Embryonic facial prominence (tissue), 1 donor: ENCODE data around the gene TMEM52.

Source experiments
- DNase-seq: peaks from one replicate; pipeline ENCODE4 v3.0.0-alpha.2; 2016; ENCODE audit errors: extremely low spot score

Gene TMEM52

GRCh38 chr1:1926886-1927660 lies 8.0 kb upstream of the TMEM52 start:
- peak; percentile 1 for DNase-seq

DNA sequence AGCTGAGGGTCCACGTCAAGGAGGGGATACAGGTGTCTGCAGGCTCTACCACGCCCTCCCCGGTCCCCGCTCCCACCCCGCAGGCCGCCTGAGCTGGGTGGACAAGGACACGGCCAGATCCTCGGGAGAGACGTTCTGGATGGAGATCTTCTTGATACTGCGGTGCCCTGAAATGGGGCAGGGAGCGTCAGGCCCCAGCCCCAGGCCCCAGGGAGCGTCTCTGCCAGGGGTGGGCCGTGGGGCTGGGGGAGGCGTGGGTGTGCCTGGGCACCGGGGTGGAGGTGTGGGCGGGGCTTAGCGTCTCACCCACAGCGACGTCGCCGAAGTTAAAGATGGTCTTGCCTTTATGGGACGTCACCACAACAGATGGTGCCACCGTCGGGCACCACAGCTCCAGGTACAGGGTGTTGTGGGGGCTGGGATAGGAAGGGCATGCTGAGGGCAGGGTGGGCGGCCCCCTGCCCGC lies 7.3 kb upstream of the TMEM52 start:
- no peak for DNase-seq

DNA sequence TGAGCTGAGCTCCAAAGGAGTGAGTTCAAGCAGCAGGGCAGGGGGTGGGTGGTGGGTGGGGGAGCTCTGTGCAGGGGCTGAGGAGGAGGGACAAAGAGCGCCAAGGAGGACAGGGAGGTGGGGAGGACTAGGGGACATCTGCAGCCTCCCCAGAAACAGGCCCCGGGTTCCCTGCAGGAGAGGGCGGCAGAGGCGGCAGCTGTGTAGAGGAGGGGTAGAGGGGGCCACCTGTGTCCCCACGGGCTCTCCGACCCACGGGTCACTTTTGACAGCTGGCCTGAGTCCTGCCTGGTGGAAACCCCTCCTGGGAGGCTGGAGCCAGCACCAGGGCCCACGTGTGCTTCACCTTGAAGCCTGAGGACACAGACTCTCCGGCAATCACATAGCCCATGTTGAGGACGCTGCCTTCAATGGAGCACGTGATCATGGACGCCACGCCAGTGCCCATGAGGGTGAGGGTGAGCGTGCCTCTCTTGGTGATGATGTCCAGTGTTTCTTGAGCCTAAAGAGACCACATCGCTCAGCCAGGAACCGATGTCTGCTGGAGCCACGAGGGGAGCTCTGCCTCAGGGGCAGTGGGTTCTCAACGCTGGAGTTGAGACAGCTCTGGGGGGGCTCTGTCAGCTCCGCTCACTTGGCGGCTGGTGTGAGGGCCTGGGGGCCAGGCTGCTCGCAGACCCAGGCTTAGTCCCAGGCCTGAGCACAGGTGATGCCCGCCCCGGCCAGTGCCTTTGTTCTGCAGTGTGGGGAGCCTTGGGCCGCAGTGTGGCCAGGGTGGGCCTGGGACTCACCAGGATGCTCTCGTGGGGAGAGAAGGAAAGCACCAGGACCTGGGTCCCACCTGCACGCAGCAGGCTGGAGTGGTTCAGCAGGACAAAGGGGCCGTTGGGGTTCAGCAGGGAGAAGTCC lies 6.6 kb upstream of the TMEM52 start:
- DNase-seq: no peak

DNA sequence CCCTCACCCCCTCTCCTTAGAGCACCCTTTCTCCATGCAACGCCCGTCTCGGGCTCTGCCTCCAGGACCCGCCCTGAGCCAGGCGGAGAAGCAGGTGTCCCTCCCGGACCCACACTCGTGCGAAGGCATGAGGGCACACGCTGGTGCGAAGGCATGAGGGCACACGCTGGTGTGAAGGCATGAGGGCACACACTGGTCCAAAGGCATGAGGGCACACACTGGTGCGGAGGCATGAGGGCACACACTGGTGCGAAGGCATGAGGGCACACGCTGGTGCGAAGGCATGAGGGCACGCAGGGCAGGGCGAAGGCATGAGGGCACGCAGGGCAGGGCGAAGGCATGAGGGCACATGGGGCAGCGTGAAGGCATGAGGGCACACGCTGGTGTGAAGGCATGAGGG lies 5.8 kb upstream of the TMEM52 start:
- DNase-seq: no peak

- no peak for DNase-seq
Observed at GRCh38 chr1:1924386-1924785, 5.3 kb upstream of the TMEM52 start.

DNA sequence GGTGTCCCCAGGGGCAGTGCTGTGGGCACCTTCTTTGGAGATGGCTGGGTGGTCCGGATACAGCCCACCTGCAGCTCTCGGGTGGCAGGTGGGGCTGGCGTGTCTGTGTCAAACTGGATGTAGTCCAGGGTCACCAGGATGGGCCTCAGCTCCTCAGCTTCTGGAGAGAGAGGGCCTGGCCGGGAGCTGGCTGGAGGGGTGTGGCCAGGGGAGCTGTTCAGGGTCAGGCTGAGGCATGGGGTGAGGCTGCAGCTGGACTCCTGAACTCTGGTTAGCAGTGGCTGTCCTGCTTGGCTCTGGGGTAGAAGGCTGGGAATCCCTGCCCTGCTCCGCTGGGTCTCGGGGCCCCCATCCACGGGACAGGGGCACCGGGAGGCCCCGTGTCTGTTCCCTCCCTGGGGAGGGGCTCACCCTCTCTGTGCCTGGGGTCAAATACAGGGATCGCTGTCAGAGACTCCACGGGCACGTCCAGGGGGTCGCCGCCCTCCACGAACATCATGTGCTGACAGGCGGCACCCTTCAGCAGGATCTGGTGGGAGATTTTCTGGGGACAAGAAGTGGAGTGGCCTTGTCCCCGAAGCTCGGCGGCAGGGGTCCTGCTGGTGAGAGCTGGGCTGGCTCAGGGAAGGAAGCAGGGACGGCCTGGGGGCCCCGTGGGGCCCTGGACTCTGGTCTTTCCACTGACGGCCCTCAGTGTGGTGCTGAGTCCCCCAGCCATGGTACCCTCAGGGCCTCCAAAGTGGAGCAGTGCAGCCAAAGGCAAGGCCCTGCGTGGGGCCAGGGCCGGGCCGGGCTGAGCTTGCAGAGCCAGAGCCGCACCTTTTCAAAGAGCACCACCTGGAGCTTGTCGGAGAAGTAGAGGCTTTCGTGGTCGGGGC lies 4.1 kb upstream of the TMEM52 start:
- no peak for DNase-seq

DNA sequence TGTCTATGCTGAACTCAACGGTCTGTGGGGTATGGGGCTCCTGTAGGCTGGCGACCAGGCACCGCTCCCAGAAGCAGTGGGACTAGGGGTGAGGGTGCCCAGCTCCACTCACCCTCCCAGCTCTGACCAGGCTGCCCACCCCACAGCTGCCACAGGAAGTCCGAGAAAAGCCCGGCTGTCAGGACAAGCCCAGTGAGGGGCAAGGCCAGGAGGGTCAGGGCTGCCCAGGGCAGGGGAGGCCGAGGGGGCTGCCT lies 3.5 kb upstream of the TMEM52 start:
- no peak for DNase-seq

DNA sequence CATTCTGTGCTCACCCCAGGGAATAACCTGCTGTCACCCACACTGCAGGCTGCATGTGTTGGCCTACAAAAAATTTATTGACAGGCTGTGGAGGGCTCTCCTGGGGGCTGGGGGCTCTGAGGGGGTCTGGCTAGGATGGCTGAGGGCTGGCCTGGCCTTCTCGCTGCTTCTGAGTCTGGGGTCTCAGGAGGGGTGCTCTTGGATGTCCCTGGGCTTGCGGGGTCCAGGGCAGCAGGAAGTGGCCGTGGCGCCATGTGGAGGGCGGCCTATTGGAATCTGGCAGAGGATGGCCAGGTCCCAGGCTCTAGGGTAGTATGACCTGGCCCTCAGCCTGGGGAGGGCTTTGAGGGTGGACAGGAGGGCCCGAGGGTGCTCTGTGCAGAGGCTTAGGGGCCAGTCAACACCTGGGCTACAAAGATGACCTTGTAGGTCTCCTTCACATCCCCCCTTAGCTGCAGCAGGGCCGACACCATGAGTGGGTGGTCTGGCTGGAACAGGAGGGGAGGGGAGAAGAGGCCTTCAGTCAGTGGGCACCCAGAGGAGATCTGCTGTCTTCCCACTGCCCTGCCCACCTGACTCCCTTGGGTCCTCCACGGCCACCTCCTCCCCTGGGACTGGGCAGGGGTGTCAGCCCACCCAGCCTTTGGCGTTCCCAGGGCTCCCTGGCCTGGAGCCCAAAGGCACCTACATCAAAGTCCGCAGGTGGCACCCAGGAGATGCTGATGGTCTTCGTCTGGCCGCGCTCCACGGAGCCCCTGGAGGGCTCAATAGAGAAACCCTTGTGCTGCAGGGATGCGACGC lies 3.0 kb upstream of the TMEM52 start:
- no peak for DNase-seq

DNA sequence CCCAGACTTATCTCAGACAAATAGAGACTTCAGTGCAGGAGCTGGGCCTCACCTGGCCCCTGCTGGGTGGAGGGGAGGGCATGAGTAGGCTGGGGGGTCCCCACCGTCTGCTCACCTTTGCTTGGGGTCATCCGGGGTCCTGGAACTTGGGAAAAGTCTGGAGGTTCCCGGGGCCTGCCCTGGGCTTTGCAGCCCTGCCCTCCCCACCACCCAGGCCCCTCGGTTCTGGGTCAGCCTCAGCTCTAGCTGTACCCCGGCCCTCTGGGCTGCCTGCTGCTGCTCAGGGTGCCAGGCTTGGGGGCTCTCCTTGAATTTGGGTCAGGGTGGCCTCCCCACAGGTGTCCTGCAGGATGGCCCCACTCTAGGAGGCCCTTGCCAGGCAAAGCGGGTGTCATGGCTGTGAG lies 2.4 kb upstream of the TMEM52 start:
- no peak for DNase-seq

DNA sequence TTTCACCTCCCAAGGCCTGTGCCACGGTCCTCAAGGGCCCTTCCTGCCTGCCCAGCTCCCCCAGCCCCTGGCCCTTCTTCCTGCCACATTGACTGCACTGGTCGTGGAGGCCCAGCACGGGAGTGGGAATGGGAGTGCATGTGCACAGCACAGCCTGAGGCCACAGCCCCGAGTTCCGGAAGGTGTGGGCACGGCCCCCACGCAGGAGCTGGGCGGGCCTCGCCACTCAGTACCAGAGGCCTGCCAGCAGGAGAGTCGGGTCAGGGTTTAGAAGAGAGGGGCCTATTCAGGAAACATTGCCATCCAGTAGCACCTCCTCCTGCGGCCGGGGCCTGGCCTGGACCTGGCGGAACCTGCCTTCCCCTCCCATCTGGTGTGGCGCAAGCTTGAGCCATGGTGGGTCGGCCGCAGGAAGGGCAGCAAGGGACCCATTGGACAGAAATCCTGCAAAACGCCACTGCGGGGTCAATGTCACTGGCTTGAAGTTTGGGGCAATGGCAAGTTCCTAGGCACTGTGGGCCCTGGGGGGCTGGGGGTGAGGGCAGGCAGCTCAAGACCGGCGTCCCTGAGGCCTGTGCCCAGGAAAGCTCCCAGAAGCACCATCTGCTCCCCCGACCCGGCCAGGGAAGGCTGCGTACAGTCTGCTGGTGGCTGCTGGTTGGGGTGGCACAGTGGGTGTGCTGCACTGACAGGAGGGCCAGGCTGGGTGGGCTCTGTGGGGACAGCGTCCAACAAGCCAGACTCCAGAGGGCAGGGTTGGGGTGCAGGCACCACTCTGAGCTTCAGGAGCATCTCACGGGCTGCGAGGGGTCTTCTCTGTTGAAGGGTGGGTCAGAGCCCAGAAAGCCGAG lies 1.8 kb upstream of the TMEM52 start:
- DNase-seq: no peak

GRCh38 chr1:1920057-1920607 lies 1.1 kb upstream of the TMEM52 start:
- DNase-seq: no peak

DNA sequence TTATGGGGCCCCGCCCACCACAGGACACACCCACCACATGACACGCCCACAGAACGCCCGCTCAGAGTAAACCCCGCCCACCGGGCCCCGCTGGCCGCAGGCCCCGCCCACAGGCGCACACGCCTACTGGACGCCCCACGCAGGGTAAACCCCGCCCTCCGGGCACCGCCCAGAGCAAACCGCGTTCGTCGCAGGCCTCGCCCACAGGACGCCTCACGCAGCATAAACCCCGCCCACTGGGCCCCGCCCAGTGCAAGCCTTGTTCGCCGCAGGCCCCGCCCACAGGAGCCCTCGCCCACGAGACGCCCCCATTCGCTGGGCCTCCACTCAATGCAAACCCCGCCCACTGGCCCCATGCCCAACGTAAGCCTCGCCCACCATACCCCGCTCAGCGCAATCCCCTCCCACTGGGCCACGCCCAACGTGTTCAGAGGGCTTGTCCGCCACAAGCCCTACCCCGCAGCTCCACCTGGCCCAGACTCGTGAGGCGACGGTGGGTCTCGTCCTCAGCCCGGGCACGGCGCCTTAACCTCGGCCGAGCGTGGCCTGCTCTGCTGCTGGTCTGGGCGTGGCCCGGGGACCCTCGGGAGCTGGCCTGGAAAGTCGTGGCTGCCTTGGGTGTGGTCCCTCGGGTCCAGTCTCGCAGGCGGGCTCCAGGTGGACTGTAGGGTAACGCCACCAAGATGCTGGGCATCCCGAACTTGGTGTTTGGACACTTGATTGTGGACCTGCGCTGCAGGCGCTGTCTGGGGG lies 401 bp upstream of the TMEM52 start:
- DNase-seq: peak; percentile 91

DNA sequence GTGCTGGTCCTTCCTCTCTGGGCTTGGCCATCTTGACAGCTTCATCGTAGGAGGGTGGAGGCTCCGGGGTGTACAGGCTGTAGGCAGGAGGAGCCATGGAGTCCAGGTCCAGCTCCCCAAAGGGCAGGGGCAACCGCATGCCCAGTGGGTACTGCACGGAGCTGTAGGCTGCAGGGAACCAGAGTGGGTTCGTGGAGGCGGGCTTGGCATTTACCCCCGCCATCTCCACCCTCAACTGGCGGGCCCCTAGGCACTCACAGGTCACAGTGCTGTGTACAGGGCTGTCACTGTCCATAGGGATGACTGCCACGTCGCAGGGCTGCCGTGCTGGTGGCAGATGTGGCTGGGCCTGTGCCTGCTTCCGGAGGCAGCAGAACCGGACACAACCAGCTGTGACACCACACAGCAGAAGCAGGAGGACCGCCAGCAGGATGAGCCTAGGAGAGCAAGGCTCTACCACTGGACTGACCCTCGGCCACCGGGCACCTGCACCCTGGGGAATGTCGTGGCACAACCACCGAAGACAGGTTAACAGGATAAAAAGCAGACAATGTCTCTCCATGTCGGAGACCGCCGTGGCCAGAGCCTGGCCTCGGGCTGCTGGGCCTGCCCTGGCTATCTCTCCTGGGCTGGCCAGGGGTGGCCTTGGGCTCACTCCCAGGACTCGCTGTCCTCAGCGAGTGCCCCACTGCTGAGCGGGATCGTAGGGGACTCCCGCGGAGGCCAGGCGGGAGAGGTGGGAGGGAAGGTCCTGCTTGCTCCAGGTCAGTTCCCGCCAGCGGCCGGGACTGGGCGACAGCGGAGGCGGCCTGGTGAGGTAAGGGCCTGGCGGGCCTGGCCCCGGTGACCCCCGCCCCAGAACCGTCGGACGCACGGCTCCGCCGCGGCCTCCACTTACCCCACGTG lies 831 bp downstream of the TMEM52 start:
- DNase-seq: no peak

DNA sequence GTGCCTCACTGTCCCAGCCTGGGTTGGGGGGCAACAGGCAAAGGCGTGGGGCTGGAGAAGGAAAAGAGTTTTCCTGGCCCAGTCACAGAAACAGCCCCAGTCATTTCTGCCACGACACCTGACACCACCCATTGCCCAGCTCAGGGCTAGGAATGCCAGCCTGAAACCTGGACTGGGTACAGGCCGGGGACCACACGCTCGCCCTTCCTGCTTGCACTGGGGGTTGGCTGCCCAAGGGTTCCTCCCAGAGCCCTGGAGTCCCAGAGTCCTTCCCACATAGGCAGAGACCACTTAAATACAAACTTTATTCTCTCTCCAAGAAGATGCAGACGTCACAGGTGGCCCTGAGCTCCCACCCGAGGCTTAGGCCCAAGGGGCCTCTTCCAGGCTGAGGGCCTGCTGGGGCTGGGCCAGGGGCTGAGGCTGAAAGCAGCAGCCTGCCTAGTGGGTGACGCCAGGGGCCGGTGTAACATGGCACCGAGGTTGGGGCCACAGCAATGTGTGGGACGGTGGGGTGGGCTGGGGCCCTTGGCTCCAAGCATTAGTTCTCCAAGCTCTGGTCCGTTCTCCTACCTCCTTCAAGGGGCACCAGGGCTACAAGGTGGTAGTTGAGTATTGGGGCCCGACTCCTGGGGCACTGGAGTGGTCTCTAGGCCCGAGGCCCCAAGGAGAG lies 1.6 kb downstream of the TMEM52 start:
- no peak for DNase-seq

DNA sequence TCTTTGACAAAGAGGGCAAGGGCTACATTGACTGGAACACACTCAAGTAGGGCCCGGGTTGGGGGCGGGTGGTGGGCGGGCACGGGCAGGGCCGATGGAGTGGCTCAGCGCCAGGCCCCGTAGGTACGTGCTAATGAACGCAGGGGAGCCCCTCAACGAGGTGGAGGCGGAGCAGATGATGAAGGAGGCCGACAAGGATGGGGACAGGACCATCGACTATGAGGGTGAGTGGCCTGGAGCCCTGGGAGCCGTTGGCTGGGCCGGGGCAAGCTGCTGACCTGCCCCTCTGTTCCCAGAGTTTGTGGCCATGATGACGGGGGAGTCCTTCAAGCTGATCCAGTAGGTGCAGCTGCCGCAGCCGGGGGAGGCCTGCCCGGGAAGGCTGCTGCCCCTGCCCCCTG lies 2.2 kb downstream of the TMEM52 start:
- DNase-seq: no peak

- DNase-seq: no peak
Observed at GRCh38 chr1:1915911-1916840, 2.9 kb downstream of the TMEM52 start.
